ENCODE results near the gene PCDHA10. TPM values are rescaled to one million over a fixed set of nuclear protein-coding genes. Genes with fewer than 3 reads are reported as not detected.
"Not testable (repeated sequence)": the region's sequence is repeated elsewhere in the genome, so short reads cannot be mapped to it uniquely, and the experiment has no call there.

PCDHA10 gene, protein sequence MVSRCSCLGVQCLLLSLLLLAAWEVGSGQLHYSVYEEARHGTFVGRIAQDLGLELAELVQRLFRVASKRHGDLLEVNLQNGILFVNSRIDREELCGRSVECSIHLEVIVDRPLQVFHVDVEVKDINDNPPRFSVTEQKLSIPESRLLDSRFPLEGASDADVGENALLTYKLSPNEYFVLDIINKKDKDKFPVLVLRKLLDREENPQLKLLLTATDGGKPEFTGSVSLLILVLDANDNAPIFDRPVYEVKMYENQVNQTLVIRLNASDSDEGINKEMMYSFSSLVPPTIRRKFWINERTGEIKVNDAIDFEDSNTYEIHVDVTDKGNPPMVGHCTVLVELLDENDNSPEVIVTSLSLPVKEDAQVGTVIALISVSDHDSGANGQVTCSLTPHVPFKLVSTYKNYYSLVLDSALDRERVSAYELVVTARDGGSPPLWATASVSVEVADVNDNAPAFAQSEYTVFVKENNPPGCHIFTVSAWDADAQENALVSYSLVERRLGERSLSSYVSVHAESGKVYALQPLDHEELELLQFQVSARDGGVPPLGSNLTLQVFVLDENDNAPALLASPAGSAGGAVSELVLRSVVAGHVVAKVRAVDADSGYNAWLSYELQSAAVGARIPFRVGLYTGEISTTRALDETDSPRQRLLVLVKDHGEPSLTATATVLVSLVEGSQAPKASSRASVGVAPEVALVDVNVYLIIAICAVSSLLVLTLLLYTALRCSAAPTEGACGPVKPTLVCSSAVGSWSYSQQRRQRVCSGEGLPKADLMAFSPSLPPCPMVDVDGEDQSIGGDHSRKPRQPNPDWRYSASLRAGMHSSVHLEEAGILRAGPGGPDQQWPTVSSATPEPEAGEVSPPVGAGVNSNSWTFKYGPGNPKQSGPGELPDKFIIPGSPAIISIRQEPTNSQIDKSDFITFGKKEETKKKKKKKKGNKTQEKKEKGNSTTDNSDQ
- not detected for total RNA-seq

- Mint-ChIP-seq H3K4me1 (no peaks in the 10 kb centered on the region), H3K9me3 (peaks cover 9% of the 10 kb centered on the region), H3K27ac (no peak within 1 kb of the TSS), H3K4me3 (no peak within 1 kb of the TSS), H3K36me3 (ENCODE audit: low read depth) (no peaks in the 10 kb centered on the region), H3K27me3 (peaks cover 16% of the 10 kb centered on the region)
- ATAC-seq (replicated peaks) = no peak
These were observed at the start of gene PCDHA10 for GRCh38 chr5:140855772-140856674. PCDHA10 (plus strand) TSS chr5:140855897; CDS start chr5:140856049, 152 bp downstream.

DNA sequence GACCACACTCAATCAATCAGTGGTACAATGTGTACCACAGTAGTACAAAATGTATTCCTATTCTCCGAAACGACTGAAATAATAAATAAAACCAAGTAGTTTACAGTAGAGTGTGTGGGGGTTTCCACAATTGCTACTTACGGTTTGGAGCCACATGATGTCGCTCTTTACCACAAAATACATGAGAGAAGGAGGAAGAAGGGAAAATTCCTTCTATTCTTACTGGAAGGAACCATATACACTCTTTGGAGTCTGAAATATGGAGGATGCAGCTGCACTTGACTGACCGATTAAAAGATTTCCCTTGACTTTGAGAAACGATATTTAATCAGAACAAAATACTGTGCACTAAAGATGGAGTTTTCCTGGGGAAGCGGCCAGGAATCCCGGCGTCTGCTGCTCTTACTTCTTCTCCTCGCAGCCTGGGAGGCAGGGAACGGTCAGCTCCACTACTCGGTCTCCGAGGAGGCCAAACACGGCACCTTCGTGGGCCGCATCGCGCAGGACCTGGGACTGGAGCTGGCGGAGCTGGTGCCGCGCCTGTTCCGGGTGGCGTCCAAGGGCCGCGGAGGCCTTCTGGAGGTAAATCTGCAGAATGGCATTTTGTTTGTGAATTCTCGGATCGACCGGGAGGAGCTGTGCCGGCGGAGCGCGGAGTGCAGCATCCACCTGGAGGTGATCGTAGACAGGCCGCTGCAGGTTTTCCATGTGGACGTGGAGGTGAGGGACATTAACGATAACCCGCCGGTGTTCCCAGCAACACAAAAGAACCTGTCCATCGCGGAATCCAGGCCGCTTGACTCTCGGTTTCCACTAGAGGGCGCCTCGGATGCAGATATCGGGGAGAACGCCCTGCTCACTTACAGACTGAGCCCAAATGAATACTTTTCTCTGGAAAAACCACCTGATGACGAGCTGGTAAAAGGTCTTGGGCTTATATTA is 48.6 kb upstream of the PCDHA10 start, which contains the start of gene PCDHA4:
PCDHA4 (plus strand) TSS at position 235 of the 942 bp plus-strand sequence.
- peaks cover 7% of the 10 kb centered on the region for H3K9me3 Mint-ChIP-seq
- no peaks in the 10 kb centered on the region for H3K4me1 Mint-ChIP-seq
- no peak within 1 kb of the TSS for H3K4me3 Mint-ChIP-seq
- peaks cover 16% of the 10 kb centered on the region for H3K27me3 Mint-ChIP-seq
- no peak within 1 kb of the TSS for H3K27ac Mint-ChIP-seq
- H3K36me3 Mint-ChIP-seq (ENCODE audit: low read depth) = no peaks in the 10 kb centered on the region
- no peak for ATAC-seq (replicated peaks)

DNA sequence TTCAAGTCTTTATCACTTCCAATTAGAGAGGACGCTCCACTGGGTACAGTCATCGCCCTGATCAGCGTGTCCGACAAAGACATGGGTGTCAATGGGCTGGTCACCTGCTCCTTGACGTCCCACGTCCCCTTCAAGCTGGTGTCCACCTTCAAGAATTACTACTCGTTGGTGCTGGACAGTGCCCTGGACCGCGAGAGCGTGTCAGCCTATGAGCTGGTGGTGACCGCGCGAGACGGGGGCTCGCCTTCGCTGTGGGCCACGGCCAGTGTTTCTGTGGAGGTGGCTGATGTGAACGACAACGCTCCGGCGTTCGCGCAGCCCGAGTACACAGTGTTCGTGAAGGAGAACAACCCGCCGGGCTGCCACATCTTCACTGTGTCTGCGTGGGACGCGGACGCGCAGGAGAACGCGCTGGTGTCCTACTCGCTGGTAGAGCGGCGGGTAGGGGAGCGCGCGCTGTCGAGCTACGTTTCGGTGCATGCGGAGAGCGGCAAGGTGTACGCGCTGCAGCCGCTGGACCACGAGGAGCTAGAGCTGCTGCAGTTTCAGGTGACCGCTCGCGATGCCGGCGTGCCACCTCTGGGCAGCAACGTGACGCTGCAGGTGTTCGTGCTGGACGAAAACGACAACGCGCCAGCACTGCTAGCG is 47.3 kb upstream of the PCDHA10 start:
- peaks cover 11% of the 10 kb centered on the region for H3K9me3 Mint-ChIP-seq
- peaks cover 19% of the 10 kb centered on the region for H3K27me3 Mint-ChIP-seq
- H3K36me3 Mint-ChIP-seq (ENCODE audit: low read depth); H3K4me3 Mint-ChIP-seq; H3K4me1 Mint-ChIP-seq; ATAC-seq (replicated peaks); H3K27ac Mint-ChIP-seq: not testable (repeated sequence)

DNA sequence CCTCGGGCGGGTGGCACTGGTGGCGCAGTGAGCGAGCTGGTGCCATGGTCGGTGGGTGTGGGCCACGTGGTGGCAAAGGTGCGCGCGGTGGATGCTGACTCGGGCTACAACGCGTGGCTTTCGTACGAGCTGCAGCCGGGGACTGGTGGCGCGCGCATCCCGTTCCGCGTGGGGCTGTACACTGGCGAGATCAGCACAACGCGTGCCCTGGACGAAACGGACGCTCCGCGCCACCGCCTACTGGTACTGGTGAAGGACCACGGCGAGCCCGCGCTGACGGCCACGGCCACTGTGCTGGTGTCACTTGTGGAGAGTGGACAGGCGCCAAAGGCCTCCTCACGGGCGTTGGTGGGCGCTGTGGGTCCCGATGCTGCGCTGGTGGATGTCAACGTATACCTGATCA is 46.8 kb upstream of the PCDHA10 start:
- no peaks in the 10 kb centered on the region for H3K4me1 Mint-ChIP-seq
- peaks cover 19% of the 10 kb centered on the region for H3K27me3 Mint-ChIP-seq
- H3K27ac Mint-ChIP-seq = no peak overlapping the region
- no peaks in the 10 kb centered on the region for H3K36me3 Mint-ChIP-seq (ENCODE audit: low read depth)
- H3K4me3 Mint-ChIP-seq = no peak overlapping the region
- peaks cover 11% of the 10 kb centered on the region for H3K9me3 Mint-ChIP-seq
- ATAC-seq (replicated peaks) = no peak

- Mint-ChIP-seq H3K27ac (no peak within 1 kb of the TSS), H3K4me3 (no peak within 1 kb of the TSS), H3K4me1 (no peaks in the 10 kb centered on the region), H3K36me3 (ENCODE audit: low read depth) (no peaks in the 10 kb centered on the region), H3K9me3 (peaks cover 8% of the 10 kb centered on the region), H3K27me3 (peaks cover 8% of the 10 kb centered on the region)
- ATAC-seq (replicated peaks) = no peak
These were observed 34.1 kb upstream of the PCDHA10 start, which contains the start of gene PCDHA5 for GRCh38 chr5:140821375-140822280. PCDHA5 (plus strand) TSS chr5:140821613.

DNA sequence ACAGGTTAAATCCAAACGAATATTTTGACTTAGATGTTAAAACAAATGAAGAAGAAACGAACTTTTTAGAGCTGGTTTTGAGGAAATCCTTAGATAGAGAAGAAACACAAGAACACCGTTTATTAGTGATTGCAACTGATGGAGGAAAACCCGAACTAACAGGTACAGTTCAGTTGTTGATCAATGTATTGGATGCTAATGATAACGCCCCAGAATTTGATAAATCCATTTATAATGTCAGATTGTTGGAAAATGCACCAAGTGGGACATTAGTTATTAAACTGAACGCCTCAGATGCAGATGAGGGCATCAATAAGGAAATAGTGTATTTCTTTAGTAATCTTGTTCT is 33.4 kb upstream of the PCDHA10 start:
- Mint-ChIP-seq H3K36me3 (ENCODE audit: low read depth) (no peaks in the 10 kb centered on the region), H3K4me1 (no peaks in the 10 kb centered on the region), H3K27me3 (peaks cover 14% of the 10 kb centered on the region), H3K27ac (no peak overlapping the region), H3K9me3 (peaks cover 12% of the 10 kb centered on the region), H3K4me3 (no peak overlapping the region)
- ATAC-seq (replicated peaks) = no peak

- not testable (repeated sequence) for ATAC-seq (replicated peaks); H3K36me3 Mint-ChIP-seq (ENCODE audit: low read depth); H3K27ac Mint-ChIP-seq; H3K4me3 Mint-ChIP-seq; H3K4me1 Mint-ChIP-seq
- peaks cover 12% of the 10 kb centered on the region for H3K9me3 Mint-ChIP-seq
- peaks cover 19% of the 10 kb centered on the region for H3K27me3 Mint-ChIP-seq
These were observed 32.7 kb upstream of the PCDHA10 start for GRCh38 chr5:140822969-140823368.

DNA sequence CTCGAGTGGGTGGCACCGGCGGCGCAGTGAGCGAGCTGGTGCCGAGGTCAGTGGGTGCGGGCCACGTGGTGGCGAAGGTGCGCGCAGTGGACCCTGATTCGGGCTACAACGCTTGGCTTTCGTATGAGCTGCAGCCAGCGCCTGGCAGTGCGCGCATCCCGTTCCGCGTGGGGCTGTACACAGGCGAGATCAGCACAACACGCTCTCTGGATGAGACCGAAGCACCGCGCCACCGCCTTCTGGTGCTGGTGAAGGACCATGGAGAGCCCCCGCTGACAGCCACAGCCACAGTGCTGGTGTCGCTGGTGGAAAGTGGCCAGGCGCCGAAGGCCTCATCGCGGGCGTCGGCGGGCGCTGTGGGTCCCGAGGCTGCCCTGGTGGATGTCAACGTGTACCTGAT is 32.2 kb upstream of the PCDHA10 start:
- Mint-ChIP-seq H3K4me3 (no peak overlapping the region), H3K36me3 (ENCODE audit: low read depth) (no peaks in the 10 kb centered on the region), H3K9me3 (peaks cover 13% of the 10 kb centered on the region), H3K27me3 (peaks cover 21% of the 10 kb centered on the region), H3K4me1 (no peaks in the 10 kb centered on the region), H3K27ac (no peak overlapping the region)
- ATAC-seq (replicated peaks) = no peak

DNA sequence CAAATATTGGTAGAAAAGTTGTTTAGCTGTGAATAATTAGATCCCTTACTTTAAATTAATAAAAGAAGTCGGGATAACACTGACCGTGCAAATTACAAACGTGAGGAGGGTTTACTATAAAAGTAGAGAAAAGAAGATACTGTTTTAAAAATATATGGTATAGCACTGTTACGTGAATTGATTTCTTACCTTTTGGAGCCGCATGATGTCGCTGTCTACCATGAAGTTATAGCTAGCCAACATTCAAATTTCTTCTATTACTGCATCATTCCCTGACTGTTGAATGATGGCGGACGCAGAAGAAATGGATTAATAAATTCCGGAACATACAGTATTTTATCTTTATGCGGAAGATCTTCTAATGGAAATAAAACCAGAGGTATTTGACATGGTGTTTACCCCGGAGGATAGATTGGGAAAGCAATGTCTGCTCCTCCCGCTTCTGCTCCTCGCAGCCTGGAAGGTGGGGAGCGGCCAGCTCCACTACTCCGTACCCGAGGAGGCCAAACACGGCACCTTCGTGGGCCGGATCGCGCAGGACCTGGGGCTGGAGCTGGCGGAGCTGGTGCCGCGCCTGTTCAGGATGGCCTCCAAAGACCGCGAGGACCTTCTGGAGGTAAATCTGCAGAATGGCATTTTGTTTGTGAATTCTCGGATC is 27.9 kb upstream of the PCDHA10 start, which contains the start of gene PCDHA6:
PCDHA6 (plus strand) TSS at position 257 of the 658 bp plus-strand sequence; CDS start at position 389, 132 bp downstream.
- Mint-ChIP-seq H3K4me3 (no peak within 1 kb of the TSS), H3K9me3 (peaks cover 12% of the 10 kb centered on the region), H3K27me3 (peaks cover 24% of the 10 kb centered on the region), H3K27ac (no peak within 1 kb of the TSS), H3K36me3 (ENCODE audit: low read depth) (no peaks in the 10 kb centered on the region), H3K4me1 (no peaks in the 10 kb centered on the region)
- no peak for ATAC-seq (replicated peaks)

DNA sequence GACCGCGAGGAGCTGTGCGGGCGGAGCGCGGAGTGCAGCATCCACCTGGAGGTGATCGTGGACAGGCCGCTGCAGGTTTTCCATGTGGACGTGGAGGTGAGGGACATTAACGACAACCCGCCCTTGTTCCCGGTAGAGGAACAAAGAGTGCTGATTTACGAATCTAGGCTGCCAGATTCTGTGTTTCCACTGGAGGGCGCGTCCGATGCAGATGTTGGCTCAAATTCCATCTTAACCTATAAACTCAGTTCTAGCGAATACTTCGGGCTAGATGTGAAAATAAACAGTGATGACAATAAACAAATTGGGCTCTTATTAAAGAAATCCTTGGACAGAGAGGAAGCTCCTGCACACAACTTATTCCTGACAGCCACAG is 27.3 kb upstream of the PCDHA10 start:
- H3K36me3 Mint-ChIP-seq (ENCODE audit: low read depth) = no peaks in the 10 kb centered on the region
- peaks cover 27% of the 10 kb centered on the region for H3K27me3 Mint-ChIP-seq
- H3K9me3 Mint-ChIP-seq = peaks cover 12% of the 10 kb centered on the region
- no peak overlapping the region for H3K27ac Mint-ChIP-seq
- H3K4me3 Mint-ChIP-seq = no peak overlapping the region
- no peaks in the 10 kb centered on the region for H3K4me1 Mint-ChIP-seq
- ATAC-seq (replicated peaks) = no peak

- H3K27me3 Mint-ChIP-seq = peaks cover 27% of the 10 kb centered on the region
- not testable (repeated sequence) for ATAC-seq (replicated peaks); H3K36me3 Mint-ChIP-seq (ENCODE audit: low read depth); H3K4me1 Mint-ChIP-seq; H3K4me3 Mint-ChIP-seq; H3K27ac Mint-ChIP-seq
- peaks cover 12% of the 10 kb centered on the region for H3K9me3 Mint-ChIP-seq
These were observed 25.9 kb upstream of the PCDHA10 start for GRCh38 chr5:140829511-140830501.

Measured in activated T-helper 17 cell treated with anti-CD3 and anti-CD28 coated beads, Interleukin-2, amount 50 U/mL, for 72 hours (primary cell).